WTC11 (cell line): ENCODE data around the gene CACNA2D3.

ENCODE experiments used
- CREB1 ChIP-seq: sonication (generic); formaldehyde crosslinking; IDR thresholded peaks from 2 replicates; pipeline ENCODE4 v1.8.0; 2023; ENCODE audit warnings: mild to moderate bottlenecking, missing genetic modification reagents
- ELF4 ChIP-seq: sonication (generic); formaldehyde crosslinking; IDR thresholded peaks from 2 replicates; pipeline ENCODE4 v1.8.1; 2022; ENCODE audit warnings: low read depth, mild to moderate bottlenecking, moderate library complexity, missing genetic modification reagents
- ETV6 ChIP-seq: sonication (generic); formaldehyde crosslinking; IDR thresholded peaks from 2 replicates; pipeline ENCODE4 v1.8.1; 2022; ENCODE audit warnings: mild to moderate bottlenecking, missing genetic modification reagents
- FOXK1 ChIP-seq: sonication (generic); formaldehyde crosslinking; IDR thresholded peaks from 2 replicates; pipeline ENCODE4 v1.8.0; 2022; ENCODE audit warnings: mild to moderate bottlenecking, moderate library complexity, missing genetic modification reagents
- GABPB1 ChIP-seq: sonication (generic); formaldehyde crosslinking; IDR thresholded peaks from 2 replicates; pipeline ENCODE4 v1.8.1; 2023; ENCODE audit warnings: mild to moderate bottlenecking, missing genetic modification reagents
- NR3C1 ChIP-seq: sonication (generic); formaldehyde crosslinking; conservative IDR thresholded peaks from 2 replicates; pipeline ENCODE4 v1.8.1; 2023; ENCODE audit warnings: low read depth, mild to moderate bottlenecking, missing genetic modification reagents
- RORB ChIP-seq: fragments of 250-450 bp; sonication (Bioruptor Pico); IDR thresholded peaks from 2 replicates; pipeline ENCODE4 v1.9.0; 2021; ENCODE audit warnings: mild to moderate bottlenecking
- TP53 ChIP-seq: sonication (generic); formaldehyde crosslinking; IDR thresholded peaks from 2 replicates; pipeline ENCODE4 v1.8.1; 2023; ENCODE audit warnings: mild to moderate bottlenecking, missing genetic modification reagents
- ZNF232 ChIP-seq: sonication (generic); formaldehyde crosslinking; IDR thresholded peaks from 2 replicates; pipeline ENCODE4 v1.8.0; 2022; ENCODE audit warnings: mild to moderate bottlenecking, missing genetic modification reagents
- TF ChIP-seq, protein P1 (sequence below): fragments of 200-600 bp; IDR thresholded peaks from 2 replicates; pipeline ENCODE4 v1.8.0; 2022; ENCODE audit warnings: antibody characterized with exemption
- TF ChIP-seq, protein P2 (sequence below): sonication (generic); formaldehyde crosslinking; IDR thresholded peaks from 2 replicates; pipeline ENCODE4 v1.8.1; 2023; ENCODE audit warnings: mild to moderate bottlenecking, missing genetic modification reagents, moderate library complexity
- TF ChIP-seq, protein P3 (sequence below): sonication (generic); formaldehyde crosslinking; IDR thresholded peaks from 2 replicates; pipeline ENCODE4 v1.8.0; 2022; ENCODE audit warnings: mild to moderate bottlenecking, missing genetic modification reagents

DNA sequence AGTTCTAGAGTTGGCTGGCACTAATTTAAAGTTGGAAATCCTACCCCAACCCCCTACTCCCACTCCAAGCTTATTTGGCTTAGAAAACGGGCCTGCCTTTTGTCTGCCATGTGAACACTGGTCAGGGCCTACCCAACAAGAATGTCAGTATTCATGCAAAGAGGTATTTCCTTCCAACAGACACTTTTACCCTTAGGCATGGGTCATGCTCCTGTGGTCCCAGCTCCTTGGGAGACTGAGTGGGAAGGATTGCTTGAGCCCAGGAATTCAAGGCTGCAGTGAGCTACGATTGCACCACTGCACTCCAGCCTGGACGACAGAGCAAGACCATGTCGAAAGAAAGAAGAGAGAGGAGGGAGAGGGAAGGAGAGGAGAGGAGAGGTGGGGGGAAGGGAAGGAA is 943.0 kb downstream of the CACNA2D3 start:
- TF ChIP-seq FOXK1 (CRISPR knock-in tag), result no peak
- no peak for TF ChIP-seq ETV6 (CRISPR knock-in tag)
- TF ChIP-seq, protein P1, sequence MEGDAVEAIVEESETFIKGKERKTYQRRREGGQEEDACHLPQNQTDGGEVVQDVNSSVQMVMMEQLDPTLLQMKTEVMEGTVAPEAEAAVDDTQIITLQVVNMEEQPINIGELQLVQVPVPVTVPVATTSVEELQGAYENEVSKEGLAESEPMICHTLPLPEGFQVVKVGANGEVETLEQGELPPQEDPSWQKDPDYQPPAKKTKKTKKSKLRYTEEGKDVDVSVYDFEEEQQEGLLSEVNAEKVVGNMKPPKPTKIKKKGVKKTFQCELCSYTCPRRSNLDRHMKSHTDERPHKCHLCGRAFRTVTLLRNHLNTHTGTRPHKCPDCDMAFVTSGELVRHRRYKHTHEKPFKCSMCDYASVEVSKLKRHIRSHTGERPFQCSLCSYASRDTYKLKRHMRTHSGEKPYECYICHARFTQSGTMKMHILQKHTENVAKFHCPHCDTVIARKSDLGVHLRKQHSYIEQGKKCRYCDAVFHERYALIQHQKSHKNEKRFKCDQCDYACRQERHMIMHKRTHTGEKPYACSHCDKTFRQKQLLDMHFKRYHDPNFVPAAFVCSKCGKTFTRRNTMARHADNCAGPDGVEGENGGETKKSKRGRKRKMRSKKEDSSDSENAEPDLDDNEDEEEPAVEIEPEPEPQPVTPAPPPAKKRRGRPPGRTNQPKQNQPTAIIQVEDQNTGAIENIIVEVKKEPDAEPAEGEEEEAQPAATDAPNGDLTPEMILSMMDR, result no peak
- TF ChIP-seq ZNF232 (CRISPR knock-in tag), result no peak
- no peak for TF ChIP-seq GABPB1 (CRISPR knock-in tag)
- TF ChIP-seq, protein P2, sequence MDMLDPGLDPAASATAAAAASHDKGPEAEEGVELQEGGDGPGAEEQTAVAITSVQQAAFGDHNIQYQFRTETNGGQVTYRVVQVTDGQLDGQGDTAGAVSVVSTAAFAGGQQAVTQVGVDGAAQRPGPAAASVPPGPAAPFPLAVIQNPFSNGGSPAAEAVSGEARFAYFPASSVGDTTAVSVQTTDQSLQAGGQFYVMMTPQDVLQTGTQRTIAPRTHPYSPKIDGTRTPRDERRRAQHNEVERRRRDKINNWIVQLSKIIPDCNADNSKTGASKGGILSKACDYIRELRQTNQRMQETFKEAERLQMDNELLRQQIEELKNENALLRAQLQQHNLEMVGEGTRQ (CRISPR knock-in tag), result no peak
- TF ChIP-seq, protein P3, sequence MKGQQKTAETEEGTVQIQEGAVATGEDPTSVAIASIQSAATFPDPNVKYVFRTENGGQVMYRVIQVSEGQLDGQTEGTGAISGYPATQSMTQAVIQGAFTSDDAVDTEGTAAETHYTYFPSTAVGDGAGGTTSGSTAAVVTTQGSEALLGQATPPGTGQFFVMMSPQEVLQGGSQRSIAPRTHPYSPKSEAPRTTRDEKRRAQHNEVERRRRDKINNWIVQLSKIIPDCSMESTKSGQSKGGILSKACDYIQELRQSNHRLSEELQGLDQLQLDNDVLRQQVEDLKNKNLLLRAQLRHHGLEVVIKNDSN (CRISPR knock-in tag), result no peak
- no peak for TF ChIP-seq RORB
- no peak for TF ChIP-seq TP53 (CRISPR knock-in tag)
- no peak for TF ChIP-seq NR3C1 (CRISPR knock-in tag)
- no peak for TF ChIP-seq CREB1 (CRISPR knock-in tag)
- TF ChIP-seq ELF4 (CRISPR knock-in tag), result no peak
